ENCODE measurements around the gene STBD1.

DNA sequence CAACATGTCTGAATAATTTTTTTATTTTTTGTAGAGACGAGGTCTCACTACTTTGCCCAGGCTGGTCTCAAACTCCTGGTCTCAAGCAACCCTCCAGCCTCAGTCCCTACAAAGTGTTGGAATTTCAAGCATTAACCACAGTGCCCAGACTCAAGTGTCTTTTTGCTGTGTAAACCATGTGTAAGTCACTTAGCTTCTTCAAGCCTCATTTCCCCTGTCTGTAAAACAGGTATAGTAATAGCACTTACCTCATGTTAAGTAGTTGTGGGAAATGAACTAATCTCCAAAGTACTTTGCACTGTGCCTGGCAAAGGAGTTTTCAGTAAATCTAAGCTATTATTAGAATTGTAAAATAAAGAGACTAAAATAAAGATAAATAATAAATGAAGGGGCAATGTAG is 35.7 kb downstream of the STBD1 start:
- TF ChIP-seq, protein P1, sequence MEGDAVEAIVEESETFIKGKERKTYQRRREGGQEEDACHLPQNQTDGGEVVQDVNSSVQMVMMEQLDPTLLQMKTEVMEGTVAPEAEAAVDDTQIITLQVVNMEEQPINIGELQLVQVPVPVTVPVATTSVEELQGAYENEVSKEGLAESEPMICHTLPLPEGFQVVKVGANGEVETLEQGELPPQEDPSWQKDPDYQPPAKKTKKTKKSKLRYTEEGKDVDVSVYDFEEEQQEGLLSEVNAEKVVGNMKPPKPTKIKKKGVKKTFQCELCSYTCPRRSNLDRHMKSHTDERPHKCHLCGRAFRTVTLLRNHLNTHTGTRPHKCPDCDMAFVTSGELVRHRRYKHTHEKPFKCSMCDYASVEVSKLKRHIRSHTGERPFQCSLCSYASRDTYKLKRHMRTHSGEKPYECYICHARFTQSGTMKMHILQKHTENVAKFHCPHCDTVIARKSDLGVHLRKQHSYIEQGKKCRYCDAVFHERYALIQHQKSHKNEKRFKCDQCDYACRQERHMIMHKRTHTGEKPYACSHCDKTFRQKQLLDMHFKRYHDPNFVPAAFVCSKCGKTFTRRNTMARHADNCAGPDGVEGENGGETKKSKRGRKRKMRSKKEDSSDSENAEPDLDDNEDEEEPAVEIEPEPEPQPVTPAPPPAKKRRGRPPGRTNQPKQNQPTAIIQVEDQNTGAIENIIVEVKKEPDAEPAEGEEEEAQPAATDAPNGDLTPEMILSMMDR (IDR thresholded peaks at IDR 0.05), result no peak
- no peak for TF ChIP-seq POLR2A (IDR thresholded peaks at IDR 0.05)
- no peak for TF ChIP-seq POLR2AphosphoS5 (IDR thresholded peaks at IDR 0.05)
